Posterior vena cava (tissue), 2 donors: Measurements from ENCODE around the gene PPARG. TPM values are rescaled to one million over a fixed set of nuclear protein-coding genes. Genes with fewer than 3 reads are reported as not detected.
"Not testable (repeated sequence)": the region's sequence is repeated elsewhere in the genome, so short reads cannot be mapped to it uniquely, and the experiment has no call there.

ENCODE experiments used
- DNase-seq: peaks from one replicate; pipeline ENCODE4 v3.0.0-alpha.2; 2020; ENCODE audit warnings: low spot score
- intact Hi-C, 2 donors: fragments of 100-400 bp; cut with DNase I; formaldehyde crosslinking; loops; one replicate each; pipeline versions ENCODE4 v1.14.1 to v1.14.2; 2022 to 2023
- total RNA-seq, 2 donors: library from RNA; stranded (reverse); fragmentation: NEBNext Ultra II Directional; extraction: Animal tissue kit (Norgen Biotek cat#: 25700); gene quantifications; one replicate each; pipeline ENCODE4 v1.2.1, GENCODE V29; 2021
- donor health status: DM: yes; HTN: yes; CAD: no.
- donor health status: DM: yes; HTN: yes; CAD: no.

The PPARG gene
- total RNA-seq, 2 donors from 2014 or later: 11.2 to 15.4 TPM

DNA sequence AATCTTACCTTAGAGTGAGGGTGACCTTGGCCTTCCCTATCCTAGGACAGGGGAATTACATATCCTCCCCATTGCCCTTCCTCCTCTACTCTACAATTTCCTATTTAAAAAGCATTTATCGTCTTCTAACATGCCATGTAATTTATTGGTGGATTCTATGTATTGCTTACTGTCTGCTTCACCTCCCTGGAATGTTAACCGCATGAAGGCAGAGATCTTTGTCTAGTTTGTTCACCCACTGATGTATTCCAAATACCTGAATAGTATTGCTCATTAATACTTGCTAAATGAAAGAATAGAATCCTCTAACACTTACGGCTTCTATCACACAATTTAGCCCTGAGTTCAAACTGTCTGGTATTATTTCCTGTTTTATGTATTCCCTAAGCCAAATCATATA is 68.6 kb downstream of the PPARG start:
- no peak for DNase-seq

DNA sequence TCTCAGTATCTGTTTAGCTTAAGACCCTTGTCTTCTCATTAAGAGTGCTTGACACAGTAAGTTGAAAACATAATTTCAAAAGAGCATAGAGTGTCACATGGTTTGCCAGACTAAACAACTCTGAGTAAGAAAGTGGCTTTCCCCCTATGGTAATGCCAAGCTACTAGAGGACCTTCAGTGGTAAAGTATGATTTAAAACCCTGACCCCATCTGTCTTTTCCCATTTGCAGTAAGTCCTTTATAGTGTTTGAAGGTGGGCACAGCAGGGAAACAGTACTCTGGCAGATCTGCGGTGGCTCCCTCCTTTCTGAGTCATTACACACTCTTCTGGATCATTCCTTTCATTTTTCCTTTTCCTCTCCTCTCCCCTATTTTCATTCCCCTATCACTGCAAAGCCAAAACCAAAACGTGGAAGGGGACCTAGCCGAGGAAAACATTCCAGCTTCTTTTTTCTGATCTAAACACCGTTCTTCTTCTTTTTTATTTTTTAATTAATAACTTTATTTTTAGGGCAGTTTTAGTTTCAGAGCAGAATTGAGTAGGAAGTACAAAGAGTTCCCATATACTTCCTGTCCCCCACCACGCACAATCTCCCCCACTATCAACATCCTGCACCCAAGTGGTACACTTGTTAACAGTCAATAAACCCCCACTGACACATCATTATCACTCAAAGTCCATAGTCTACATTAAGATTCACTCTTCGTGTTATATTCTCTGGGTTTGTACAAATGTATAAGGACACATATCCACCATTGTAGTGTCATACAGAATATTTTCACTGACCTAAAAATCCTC is 74.7 kb downstream of the PPARG start:
- intact Hi-C loops: no loop called here

More for the DNA sequence above, 68.6 kb downstream of the PPARG start:
- intact Hi-C loops: no loop called here

DNA sequence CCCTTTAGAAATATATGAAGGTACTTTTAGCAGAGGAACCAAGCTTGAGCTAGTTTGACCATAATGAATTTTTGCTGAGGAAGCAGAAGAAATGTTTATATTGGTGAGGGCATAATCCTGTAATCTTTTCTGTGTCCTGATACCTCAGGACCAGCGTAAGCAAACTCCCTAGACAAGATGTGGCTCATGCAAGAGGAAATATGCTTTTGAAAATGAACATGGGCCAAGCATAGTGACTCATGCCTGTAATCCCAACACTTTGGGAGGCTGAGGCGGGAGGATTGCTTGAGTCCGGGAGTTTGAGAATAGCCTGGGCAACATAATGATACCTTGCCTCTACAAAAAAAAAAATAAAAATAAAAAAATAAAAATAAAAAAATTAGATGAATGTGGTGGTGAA is 78.5 kb downstream of the PPARG start:
- intact Hi-C loops: no loop called here
- DNase-seq: no peak

More for the DNA sequence above, 74.7 kb downstream of the PPARG start:
- DNase-seq: no peak

DNA sequence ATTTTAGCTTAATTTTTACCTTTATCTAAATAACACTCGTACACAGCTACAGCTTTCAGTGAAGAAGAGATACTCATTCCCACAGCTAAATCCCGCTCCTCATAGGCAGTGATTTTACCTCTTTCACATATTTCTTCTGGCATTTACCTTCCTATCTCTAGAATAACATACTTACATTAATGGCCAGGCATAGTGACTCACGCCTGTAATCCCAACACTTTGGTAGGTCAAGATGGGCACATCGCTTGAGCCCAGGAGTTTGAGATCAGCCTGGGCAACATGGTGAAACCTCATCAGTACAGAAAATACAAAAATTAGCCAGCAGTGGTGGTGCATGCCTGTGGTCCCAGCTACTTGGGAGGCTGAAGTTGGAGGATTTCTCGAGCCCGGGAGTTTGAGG is 80.2 kb downstream of the PPARG start:
- intact Hi-C loops: no loop called here
- no peak for DNase-seq

DNA sequence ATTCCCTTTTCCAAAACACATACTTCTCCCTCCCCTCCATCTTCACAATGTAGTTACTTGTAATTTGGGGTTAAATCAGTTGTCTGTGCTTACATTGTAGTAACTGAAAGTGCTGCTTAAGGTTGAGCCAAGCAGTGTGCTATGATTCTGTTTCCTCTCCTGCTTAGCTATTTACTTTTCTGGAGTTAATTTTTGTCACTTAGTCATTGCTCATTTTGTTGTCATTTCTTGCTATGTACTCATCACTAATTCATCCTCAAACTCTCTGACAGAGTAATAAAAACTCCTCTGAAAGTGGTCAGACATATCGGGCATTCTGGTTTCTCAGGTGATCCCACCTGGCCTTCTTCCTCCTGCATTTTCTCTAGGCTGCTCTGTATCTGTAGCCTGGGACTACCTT is 80.7 kb downstream of the PPARG start:
- intact Hi-C loops: no loop called here
- no peak for DNase-seq

DNA sequence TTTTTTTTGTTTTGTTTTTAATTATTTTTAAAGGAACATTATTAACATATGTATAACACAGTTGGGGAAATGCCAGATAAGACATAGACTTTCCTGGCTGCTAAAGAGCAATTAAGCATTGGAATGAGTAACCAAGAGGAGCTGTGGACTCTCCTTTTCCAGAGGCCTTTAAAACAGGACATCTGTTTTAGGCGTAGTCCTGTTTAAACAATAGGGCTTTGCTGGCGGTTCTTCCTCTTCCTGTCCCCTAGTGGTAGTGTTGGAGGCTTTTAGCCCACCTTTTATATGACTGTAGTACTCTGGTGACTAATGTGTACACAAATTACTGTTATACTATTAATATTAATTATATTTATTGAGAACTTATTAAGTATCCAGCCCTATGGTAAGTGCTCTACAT is 81.9 kb downstream of the PPARG start:
- intact Hi-C loops: no loop called here
- DNase-seq: no peak

DNA sequence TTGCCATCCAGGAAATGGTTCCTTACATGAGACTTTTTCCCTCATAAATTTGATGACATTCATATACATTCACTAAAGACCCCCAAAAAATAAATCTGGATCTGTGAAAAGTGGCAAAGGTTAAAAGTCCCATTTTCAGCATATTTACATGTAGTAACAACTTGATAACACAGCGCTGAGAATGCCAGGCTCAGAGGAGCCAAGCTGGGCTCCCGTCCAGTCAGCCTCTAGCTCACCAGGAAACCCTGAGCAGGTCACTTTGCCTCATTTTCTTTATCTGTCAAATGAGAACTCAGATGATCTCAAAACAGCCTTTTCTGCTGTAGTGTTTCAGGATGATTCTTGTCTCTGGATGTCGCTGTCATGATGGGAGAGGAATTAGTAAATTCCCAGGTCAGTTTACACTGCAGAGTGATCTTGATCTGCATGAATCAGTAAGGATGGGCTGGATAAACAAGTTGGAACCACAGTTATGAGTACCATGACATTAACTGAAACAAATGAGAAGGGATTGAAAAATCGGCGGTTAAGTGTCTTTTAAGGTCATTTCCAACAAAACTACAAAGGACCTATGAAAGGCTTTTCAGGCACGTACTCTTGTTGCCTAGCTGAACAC is 82.8 kb downstream of the PPARG start:
- intact Hi-C loops: no loop called here
- no peak for DNase-seq

DNA sequence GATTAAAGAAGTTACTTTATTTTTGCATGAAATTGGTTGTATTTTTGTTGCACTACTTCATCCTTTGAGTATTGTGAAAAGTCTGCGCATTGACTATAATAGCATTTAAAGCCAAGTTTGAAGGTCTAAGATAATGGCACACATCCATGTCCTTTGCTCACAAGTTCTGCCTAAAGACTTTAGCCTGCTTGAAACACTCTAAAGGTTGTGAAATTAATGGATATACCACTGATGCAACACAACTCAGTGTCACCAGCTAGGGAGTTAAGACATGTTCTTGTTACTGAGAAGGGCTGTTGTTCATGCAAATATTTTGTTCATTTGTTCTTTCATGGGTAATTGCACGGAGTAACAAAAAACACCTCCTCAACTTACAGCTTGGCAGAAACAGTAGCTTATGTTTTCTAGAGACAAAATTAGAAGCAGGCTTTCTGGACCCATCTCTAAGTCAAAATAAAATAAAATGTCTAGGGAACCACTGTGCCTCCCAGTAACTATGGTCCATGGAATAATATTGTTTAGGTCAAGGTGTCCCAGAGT is 83.9 kb downstream of the PPARG start:
- DNase-seq: no peak
- intact Hi-C loops: no loop called here

DNA sequence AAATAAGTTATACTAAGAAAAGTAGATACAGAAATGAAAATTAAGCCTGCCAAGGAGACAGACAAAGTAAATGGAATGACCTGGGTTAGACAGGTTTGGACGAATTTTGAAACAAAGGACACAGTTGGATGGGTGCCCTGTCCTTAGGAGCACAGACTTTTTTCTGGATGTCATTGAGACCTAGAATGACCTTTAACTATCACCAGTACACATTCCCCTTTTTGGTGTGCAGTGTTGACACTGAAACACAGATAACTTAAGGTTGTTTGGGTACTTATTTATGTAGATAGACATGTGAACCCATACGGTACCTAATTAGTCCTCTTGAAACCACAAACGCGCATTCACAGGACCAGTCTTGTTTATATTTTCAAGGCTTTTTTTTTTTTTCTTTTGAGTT is 86.7 kb downstream of the PPARG start:
- intact Hi-C loops: no loop called here
- DNase-seq: no peak

DNA sequence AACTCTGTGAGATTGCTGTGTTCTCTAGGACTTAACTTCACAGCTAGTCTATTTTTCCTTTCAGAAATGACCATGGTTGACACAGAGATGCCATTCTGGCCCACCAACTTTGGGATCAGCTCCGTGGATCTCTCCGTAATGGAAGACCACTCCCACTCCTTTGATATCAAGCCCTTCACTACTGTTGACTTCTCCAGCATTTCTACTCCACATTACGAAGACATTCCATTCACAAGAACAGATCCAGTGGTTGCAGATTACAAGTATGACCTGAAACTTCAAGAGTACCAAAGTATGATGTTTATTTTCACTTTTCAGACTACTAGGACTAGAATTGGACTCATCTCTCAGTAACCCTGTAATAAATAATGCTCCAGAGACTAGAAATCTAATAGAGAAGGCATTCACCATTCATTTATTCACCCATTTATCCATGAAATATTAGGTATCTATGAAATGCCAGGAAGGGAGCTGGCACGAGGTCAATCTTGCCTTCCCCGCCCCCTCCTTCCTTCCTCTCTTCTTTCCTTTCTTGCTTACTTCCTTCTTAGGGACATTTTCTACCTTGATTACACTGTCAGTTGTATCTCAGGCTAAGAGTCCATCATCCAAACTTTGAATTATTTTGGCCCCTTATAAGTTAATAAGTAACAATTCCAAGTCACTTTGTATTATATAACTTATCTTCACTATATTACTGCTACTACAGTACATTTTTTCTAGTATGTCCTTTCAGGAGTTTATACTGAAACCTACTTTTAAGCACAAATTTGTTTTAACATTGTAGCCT is 91.0 kb downstream of the PPARG start:
- intact Hi-C loops: no loop called here
- DNase-seq: no peak

DNA sequence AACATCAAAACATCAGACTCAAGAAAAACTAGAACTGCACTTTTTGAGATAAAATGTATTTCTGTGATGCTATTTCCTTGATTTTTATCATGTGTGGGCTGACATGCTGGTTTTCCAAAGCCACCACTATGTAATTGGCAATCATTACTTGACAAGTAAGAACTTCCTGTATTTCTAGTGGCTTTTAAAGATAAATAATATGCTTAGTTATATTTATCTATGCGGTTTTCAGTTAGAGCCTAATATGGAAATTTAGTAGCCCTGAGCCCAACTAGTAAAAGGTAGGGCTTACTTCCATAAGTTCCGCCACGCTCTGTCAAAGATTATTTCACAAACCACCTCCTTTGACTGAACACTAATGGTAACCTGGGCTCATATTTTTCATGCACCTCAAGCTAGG is 91.6 kb downstream of the PPARG start:
- DNase-seq: no peak
- intact Hi-C loops: no loop called here

DNA sequence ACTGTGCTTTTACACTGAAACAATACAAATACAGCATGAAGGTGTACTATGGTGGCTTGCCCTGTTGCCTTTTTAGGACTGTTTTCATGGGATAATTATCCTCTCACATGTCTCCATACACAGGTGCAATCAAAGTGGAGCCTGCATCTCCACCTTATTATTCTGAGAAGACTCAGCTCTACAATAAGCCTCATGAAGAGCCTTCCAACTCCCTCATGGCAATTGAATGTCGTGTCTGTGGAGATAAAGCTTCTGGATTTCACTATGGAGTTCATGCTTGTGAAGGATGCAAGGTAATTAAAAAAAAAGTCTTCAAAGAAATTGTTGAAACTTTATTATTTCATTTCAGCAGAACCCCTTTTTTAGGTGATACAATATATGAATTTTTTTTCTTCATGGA is 92.3 kb downstream of the PPARG start:
- intact Hi-C loops: no loop called here
- no peak for DNase-seq

DNA sequence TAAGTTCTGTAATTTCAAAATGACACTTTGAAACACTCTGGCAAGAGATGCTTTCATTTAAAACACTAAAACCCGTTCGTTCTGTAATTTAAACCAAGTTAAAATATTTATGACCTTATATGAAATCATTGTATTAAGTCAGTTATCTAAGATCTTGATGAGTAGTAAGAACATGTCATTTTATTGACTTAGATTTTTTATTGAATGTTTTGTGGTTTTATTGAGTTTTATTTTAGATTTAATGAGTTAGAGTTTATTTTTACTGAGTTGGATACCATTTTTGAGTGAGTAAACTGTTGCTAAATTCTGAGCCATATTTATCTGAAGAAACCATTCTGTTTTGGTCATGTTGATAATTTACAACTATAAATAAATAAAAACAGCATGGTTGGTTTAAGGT is 94.3 kb downstream of the PPARG start:
- no peak for DNase-seq
- intact Hi-C loops: no loop called here

DNA sequence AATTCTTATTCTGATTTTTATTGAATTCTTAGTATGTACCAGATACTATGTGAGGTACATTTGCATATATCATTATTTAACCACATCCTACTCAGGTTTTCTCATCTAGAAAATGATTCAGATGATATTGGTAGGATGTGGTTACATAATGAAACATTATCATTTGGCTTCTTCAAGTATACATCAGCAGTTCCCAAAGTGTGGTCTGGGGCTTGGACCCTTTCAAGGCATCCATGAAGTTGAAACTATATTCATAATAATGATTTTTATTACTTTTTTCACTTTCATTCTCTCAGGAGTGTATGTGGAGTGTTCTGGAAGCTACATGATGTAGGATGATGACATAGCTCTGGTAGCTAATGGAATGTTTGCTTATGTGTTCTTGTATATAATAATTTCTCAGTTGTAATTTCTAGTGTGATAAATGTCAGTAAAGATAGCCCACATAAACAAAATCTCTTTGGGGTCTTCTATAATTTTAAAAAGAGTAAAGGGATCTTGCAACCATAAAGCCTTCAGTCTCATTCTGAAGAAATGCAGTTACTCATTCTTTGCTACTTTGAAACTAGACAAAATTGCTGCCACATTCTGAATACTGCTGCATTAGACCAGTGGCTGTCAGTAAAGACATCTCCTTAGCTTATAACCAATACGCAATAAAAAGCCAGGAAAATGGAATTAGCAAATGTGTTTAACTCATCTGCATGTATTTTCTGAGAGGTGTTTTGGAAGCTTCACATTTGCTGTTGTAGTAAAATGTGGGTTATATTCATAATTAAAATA is 95.8 kb downstream of the PPARG start:
- DNase-seq: no peak
- intact Hi-C loops: no loop called here

DNA sequence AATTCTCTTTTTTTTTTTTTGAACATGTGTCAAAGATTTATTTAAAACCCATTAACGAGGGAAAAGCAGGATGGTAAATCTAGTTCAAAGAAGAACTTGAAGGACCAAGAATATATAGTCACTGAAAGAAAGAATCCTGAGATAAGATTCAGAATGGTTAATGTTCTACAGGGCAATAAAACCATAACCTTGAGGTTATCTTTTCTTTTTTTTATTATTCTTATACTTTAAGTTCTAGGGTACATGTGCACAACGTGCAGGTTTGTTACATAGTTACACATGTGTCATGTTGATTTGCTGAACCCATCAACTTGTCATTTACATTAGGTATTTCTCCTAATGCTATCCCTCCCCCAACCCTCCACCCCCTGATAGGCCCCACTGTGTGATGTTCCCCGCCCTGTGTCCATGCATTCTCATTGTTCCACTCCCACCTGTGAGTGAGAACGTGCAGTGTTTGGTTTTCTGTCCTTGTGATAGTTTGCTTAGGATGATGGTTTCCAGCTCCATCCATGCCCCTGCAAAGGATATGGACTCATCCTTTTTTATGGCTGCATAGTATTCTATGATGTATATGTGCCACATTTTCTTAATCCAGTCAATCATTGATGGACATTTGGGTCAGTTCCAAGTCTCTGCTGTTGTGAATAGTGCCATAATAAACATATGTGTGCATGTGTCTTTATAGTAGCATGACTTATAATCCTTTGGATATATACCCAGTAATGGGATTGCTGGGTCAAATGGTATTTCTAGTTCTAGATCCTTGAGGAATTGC is 97.8 kb downstream of the PPARG start:
- intact Hi-C loops, DNase-seq: not testable (repeated sequence)

DNA sequence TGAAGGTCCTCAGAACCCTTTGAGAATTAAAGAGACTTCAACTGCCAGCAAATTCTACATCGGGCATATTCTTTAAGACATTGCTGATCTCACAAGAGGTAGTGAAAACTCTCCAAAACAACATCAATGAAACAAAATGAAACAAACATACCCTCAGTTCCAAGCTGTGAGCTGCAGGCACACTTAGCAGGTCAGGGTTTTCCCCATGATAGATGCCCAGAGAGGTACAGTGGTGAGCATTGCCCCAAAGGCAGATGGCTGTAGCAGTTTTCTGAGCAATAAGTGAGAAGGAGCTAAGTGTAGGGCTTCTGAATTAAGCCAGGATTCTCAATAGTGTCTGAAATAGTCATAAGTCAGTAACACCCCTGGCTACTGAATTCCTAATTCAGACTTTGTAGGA is 99.3 kb downstream of the PPARG start:
- no peak for DNase-seq
- intact Hi-C loops: no loop called here

DNA sequence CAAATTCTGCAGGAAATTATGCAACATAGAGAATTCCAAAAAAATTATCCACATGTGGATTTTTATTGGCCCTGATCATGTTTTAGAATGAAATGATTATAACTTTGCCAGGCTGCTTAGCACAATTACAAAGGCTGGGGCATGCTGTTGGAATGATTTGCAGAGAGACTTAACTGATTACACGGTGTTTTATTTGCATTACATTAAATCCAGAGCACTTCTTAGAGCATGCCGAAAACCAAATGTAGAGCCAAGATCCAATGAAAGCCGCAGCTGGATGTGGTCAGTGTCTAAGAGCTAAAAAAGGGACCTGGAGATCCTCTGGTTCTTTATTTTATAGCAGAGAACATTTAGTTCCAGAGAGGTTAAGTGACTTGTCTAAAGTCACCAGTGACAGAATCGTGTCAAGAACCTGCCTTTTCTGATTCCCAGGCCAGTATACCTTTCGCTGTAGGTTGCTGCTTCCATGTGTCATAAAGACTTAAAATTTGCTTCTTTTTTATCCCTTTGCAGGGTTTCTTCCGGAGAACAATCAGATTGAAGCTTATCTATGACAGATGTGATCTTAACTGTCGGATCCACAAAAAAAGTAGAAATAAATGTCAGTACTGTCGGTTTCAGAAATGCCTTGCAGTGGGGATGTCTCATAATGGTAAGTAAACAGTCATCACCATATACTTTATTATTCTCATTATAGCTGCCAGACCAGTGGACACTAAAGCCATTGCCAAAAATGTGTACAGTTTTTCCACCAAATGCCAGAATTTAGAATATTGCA is 103.4 kb downstream of the PPARG start:
- no peak for DNase-seq
- intact Hi-C loops: no loop called here

DNA sequence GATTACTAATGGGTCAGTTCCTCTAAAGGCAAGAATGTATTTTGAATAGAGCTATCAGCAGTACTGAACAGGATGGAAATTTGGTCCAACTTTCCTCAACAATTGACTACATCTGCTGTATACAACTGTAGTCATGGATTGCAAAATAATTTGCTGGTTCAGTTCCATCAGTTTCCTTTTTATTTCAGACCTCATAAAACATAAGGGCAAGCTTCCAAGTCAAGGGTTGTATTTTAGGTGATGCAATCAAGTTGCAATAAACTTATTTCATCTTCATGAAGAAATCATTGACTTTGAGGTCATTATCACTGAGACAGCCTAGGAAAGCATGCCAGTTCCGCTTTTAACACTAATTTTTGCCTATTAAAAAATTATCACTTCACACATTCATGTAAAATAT is 105.0 kb downstream of the PPARG start:
- DNase-seq: no peak
- intact Hi-C loops: no loop called here
